SK-N-MC (cell line): Measurements from ENCODE around the gene ROMO1.

Experiments
- DNase-seq: peaks from one replicate; pipeline ENCODE4 v3.0.0-alpha.2; 2011; ENCODE audit warnings: low read depth, low spot score
- H3K27ac ChIP-seq: fragments of 200-600 bp; sonication (generic); 2 replicates; pipeline ENCODE4 v1.5.1; 2016; ENCODE audit warnings: mixed run types
- H3K36me3 ChIP-seq: fragments of 200-600 bp; sonication (generic); 2 replicates; pipeline ENCODE4 v1.6.1; 2017; ENCODE audit warnings: antibody characterized with exemption, low read length, mixed read lengths; ENCODE audit not compliant: insufficient read depth
- H3K4me3 ChIP-seq: fragments of 200-600 bp; sonication (generic); 2 replicates; pipeline ENCODE4 v1.5.1; 2016
- H3K9ac ChIP-seq: fragments of 200-600 bp; sonication (generic); 2 replicates; pipeline ENCODE4 v1.8.0; 2017; ENCODE audit warnings: mixed run types, mixed read lengths; ENCODE audit not compliant: insufficient read length
- H3K9me3 ChIP-seq: fragments of 200-600 bp; sonication (generic); 2 replicates; pipeline ENCODE4 v1.6.1; 2017; ENCODE audit warnings: low read depth, mild to moderate bottlenecking, antibody characterized with exemption, low read length, moderate library complexity, mixed read lengths
- EZH2 ChIP-seq: fragments of 200-600 bp; sonication (generic); IDR thresholded peaks from one replicate; pipeline ENCODE4 v1.6.1; 2017; ENCODE audit warnings: antibody characterized with exemption
- FOXP2 ChIP-seq: optimal IDR thresholded peaks from 2 replicates; pipeline ENCODE3; 2011; ENCODE audit warnings: mild to moderate bottlenecking, moderate library complexity; ENCODE audit not compliant: insufficient read depth; ENCODE audit errors: extremely low read length, control extremely low read depth
- POLR2AphosphoS5 ChIP-seq: IDR thresholded peaks from 2 replicates; pipeline ENCODE4 v1.6.1; 2012; ENCODE audit warnings: mild to moderate bottlenecking, low read depth, low read length, borderline replicate concordance

The ROMO1 gene

GRCh38 chr20:35660122-35660937, 38.9 kb upstream of the ROMO1 start:
- no peak for DNase-seq
- Histone ChIP-seq H3K36me3 (peaks cover 59% of the 10 kb centered on the region), H3K9me3 (0 out of 2 replicates have a peak, but pooled peaks cover 3% of the 10 kb centered on the region), H3K4me3 (no peak overlapping the region), H3K9ac (no peak overlapping the region), H3K27ac (no peak overlapping the region)
- TF ChIP-seq EZH2 (no peak), FOXP2 (no peak), POLR2AphosphoS5 (no peak)

- TF ChIP-seq EZH2 = no peak
- TF ChIP-seq FOXP2 = no peak
- no peak for TF ChIP-seq POLR2AphosphoS5
- no peak for DNase-seq
- Histone ChIP-seq H3K9me3 (0 out of 2 replicates have a peak, but pooled peaks cover 3% of the 10 kb centered on the region), H3K36me3 (peaks cover 52% of the 10 kb centered on the region), H3K27ac (no peak overlapping the region), H3K9ac (no peak overlapping the region), H3K4me3 (no peak overlapping the region)
These were observed 38.2 kb upstream of the ROMO1 start for GRCh38 chr20:35661053-35661452.

- no peak for DNase-seq
- TF ChIP-seq POLR2AphosphoS5 (no peak), FOXP2 (no peak), EZH2 (no peak)
- Histone ChIP-seq H3K9ac (no peak overlapping the region), H3K36me3 (peaks cover 44% of the 10 kb centered on the region), H3K4me3 (peak overlapping the region; percentile 96), H3K9me3 (0 out of 2 replicates have a peak, but pooled peaks cover 3% of the 10 kb centered on the region), H3K27ac (no peak overlapping the region)
These were observed 37.3 kb upstream of the ROMO1 start for GRCh38 chr20:35661908-35662307.

GRCh38 chr20:35662551-35662950, 36.7 kb upstream of the ROMO1 start:
- H3K9me3 ChIP-seq = 0 out of 2 replicates have a peak, but pooled peaks cover 3% of the 10 kb centered on the region
- H3K27ac ChIP-seq = no peak overlapping the region
- TF ChIP-seq FOXP2 (no peak), POLR2AphosphoS5 (no peak), EZH2 (no peak)
- peak overlapping the region; percentile 99 for H3K9ac ChIP-seq
- H3K36me3 ChIP-seq = peaks cover 37% of the 10 kb centered on the region
- no peak for DNase-seq
- H3K4me3 ChIP-seq = peak overlapping the region; percentile 96

GRCh38 chr20:35663516-35664465, 35.4 kb upstream of the ROMO1 start:
- no peak for DNase-seq
- 0 out of 2 replicates have a peak, but pooled peaks cover 3% of the 10 kb centered on the region for H3K9me3 ChIP-seq
- H3K27ac ChIP-seq = peak overlapping the region; percentile 86

GRCh38 chr20:35664466-35665206, 34.6 kb upstream of the ROMO1 start, which contains the start of the genes CPNE1 and RBM12:
TSS of gene CPNE1 (minus strand) at chr20:35664900. CDS start at chr20:35632923, 31,977 bp downstream.
TSS of gene RBM12 (minus strand) at chr20:35664900. CDS start at chr20:35655322, 9,578 bp downstream.
- H3K36me3 ChIP-seq = peaks cover 26% of the 10 kb centered on the region
- DNase-seq = peak; percentile 75
- 0 out of 2 replicates have a peak, but pooled peaks cover 3% of the 10 kb centered on the region for H3K9me3 ChIP-seq
- peak within 1 kb of the TSS; percentile 86 for H3K27ac ChIP-seq
- peak within 1 kb of the TSS; percentile 96 for H3K4me3 ChIP-seq
- peak within 1 kb of the TSS; percentile 99 for H3K9ac ChIP-seq
- TF ChIP-seq EZH2 = no peak
- TF ChIP-seq POLR2AphosphoS5 = peak; percentile 99

More at GRCh38 chr20:35663516-35664465, 35.4 kb upstream of the ROMO1 start:
- Histone ChIP-seq H3K4me3 (peak overlapping the region; percentile 96), H3K36me3 (peaks cover 32% of the 10 kb centered on the region), H3K9ac (peak overlapping the region; percentile 99)
- TF ChIP-seq EZH2 (no peak), POLR2AphosphoS5 (peak; percentile 35; the same call in 1 of the 2 replicates), FOXP2 (no peak)

- DNase-seq = no peak
- no peak overlapping the region for H3K27ac ChIP-seq
- no peak overlapping the region for H3K9ac ChIP-seq
- TF ChIP-seq POLR2AphosphoS5 = no peak
- 0 out of 2 replicates have a peak, but pooled peaks cover under 1% of the 10 kb centered on the region for H3K9me3 ChIP-seq
- peaks cover 14% of the 10 kb centered on the region for H3K36me3 ChIP-seq
- no peak overlapping the region for H3K4me3 ChIP-seq
These were observed 33.3 kb upstream of the ROMO1 start for GRCh38 chr20:35665949-35666288.

GRCh38 chr20:35669221-35669620, 30.0 kb upstream of the ROMO1 start:
- TF ChIP-seq FOXP2 = no peak
- no peak for TF ChIP-seq EZH2
- TF ChIP-seq POLR2AphosphoS5 = no peak
- DNase-seq = no peak
- Histone ChIP-seq H3K9me3 (no peaks in the 10 kb centered on the region), H3K9ac (no peak overlapping the region), H3K27ac (no peak overlapping the region), H3K36me3 (peaks cover 18% of the 10 kb centered on the region), H3K4me3 (no peak overlapping the region)
